Brain microvascular endothelial cell (primary cell): ENCODE results near the gene FADS1.

Experiments
- DNase-seq: peaks from one replicate; pipeline ENCODE4 v3.0.0-alpha.2; 2020
- H3K27ac ChIP-seq: fragments of 250-450 bp; sonication (Bioruptor Pico); 2 replicates; pipeline ENCODE4 v1.5.1; 2020; ENCODE audit warnings: mild to moderate bottlenecking, moderate library complexity
- H3K27me3 ChIP-seq: fragments of 250-450 bp; sonication (Bioruptor Pico); replicated peaks from 2 replicates; pipeline ENCODE4 v1.5.1; 2020; ENCODE audit warnings: mild to moderate bottlenecking
- H3K36me3 ChIP-seq: fragments of 250-450 bp; sonication (Bioruptor Pico); replicated peaks from 2 replicates; pipeline ENCODE4 v1.5.1; 2020; ENCODE audit warnings: mild to moderate bottlenecking
- H3K4me3 ChIP-seq: 2 replicates; pipeline ENCODE4 v1.5.1; 2011; ENCODE audit warnings: low read depth, mild to moderate bottlenecking, control low read depth, low read length, moderate library complexity
- in situ Hi-C: cut with HindIII; loops from 2 replicates; pipeline ENCODE4 v1.10.0; 2017; ENCODE audit warnings: low sequenced_read_pairs, low pct_ligation_motif_present
- TF ChIP-seq, protein P1 (sequence below): IDR thresholded peaks from 2 replicates; pipeline ENCODE4 v1.5.1; 2011; ENCODE audit warnings: low read depth, mild to moderate bottlenecking, moderate library complexity, low read length, control low read depth, inconsistent platforms; ENCODE audit errors: missing control alignments

Gene FADS1

DNA sequence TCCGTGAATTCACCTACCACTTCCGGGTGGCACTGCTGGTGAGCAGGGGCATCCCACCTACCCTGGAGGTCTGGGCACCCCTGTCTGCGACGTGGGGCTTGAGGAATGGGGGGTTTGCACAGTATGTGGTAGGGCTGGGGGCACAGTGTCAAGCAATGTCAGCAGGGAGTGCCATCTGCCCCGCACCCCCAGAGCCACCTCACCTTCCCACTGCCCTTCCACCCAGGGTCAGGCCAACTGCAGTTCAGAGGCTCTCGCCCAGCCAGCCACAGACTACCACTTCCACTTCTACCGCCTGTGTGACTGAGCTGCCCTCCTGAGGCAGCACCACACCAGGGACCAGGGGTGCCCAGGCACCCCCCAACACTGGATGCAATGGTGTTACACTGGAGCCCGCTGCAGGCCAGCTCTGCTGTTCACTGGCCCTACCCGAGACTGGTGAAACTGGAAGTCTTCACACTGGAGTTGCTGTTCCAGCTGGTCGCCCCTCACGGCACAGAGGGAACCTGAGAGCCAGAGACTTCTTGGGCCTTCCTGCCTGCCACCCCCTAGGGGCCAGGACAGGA is 30.9 kb downstream of the FADS1 start:
- no peak overlapping the region for H3K27ac ChIP-seq
- no peak for DNase-seq
- H3K36me3 ChIP-seq = peaks cover 82% of the 10 kb centered on the region
- TF ChIP-seq, protein P1, sequence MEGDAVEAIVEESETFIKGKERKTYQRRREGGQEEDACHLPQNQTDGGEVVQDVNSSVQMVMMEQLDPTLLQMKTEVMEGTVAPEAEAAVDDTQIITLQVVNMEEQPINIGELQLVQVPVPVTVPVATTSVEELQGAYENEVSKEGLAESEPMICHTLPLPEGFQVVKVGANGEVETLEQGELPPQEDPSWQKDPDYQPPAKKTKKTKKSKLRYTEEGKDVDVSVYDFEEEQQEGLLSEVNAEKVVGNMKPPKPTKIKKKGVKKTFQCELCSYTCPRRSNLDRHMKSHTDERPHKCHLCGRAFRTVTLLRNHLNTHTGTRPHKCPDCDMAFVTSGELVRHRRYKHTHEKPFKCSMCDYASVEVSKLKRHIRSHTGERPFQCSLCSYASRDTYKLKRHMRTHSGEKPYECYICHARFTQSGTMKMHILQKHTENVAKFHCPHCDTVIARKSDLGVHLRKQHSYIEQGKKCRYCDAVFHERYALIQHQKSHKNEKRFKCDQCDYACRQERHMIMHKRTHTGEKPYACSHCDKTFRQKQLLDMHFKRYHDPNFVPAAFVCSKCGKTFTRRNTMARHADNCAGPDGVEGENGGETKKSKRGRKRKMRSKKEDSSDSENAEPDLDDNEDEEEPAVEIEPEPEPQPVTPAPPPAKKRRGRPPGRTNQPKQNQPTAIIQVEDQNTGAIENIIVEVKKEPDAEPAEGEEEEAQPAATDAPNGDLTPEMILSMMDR = no peak
- in situ Hi-C loops = no loop called here
- no peaks in the 10 kb centered on the region for H3K27me3 ChIP-seq
- no peak overlapping the region for H3K4me3 ChIP-seq

DNA sequence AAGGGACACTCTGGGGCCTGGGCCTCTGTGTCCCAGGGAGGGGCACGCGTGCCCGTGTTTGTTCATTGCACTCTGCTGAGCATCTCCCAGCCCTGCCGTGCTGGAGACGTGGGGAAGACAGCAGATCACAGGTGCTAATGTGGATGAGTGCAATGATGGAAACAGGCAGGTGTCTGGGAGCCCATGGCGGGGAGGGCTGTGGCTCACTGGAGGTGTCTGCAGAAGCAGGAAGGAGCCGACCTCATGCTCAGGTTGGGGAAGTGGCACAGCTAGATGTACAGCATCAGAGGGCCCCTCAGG is 32.3 kb downstream of the FADS1 start:
- Histone ChIP-seq H3K4me3 (no peak overlapping the region), H3K27me3 (no peaks in the 10 kb centered on the region), H3K36me3 (peaks cover 84% of the 10 kb centered on the region), H3K27ac (no peak overlapping the region)
- in situ Hi-C loops = no loop called here
- TF ChIP-seq, protein P1 = no peak
- DNase-seq = no peak

DNA sequence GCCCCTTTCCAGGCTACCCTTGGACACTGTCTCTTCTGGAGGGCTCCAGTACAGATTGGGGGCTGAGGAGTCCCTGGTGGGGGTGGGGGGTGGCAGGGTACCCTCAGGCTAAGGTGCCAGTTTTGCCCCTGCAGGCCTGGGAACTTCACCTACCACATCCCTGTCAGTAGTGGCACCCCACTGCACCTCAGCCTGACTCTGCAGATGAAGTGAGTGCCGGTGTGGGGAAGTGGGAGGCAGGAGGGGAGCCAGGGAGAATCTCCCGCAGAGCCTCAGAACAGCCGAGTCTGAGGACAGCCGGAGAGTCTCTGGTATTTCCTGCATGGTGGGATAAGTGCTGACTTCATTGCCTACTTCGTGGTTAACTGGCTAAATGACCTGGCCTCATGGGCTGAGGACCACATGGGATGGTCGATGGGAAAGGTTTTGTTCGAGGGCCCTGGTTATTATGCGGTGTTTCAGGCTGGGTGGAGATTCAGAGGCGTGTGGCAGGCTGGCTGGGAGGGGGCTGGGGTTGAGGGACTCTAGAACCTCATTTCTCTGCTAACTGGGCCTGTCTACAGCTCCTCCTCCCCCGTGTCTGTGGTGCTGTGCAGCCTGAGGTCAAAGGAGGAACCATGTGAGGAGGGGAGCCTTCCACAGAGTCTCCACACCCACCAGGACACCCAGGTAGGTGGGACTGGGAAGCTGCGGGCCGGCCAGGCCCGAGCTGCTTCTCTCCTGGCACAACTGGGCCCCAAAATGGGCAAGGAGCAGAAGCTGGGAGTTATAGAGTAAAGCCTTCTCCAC is 32.9 kb downstream of the FADS1 start:
- peak overlapping the region; percentile 47 for H3K27ac ChIP-seq

DNA sequence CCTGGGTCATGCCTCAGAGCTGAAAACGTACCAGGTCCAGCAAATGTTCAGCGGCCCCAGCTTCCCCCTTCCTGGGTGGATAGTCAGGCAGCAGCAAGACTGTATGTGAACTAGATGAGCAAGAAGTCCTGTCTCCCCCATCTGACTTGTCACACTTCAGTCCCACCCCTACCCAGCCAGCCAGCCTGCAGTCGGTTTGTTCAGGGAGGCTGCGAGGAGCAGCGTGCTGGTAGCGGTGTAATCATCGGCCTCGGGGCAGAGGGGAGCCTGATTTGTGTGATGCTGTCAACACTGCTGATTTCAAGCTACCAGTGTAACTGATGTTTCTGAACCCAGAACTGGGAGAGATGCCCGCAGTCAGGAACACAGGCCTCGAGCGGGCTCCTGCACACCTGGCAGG is 34.0 kb downstream of the FADS1 start:
- in situ Hi-C loops = no loop called here
- no peak for DNase-seq
- Histone ChIP-seq H3K4me3 (no peak overlapping the region), H3K36me3 (peaks cover 81% of the 10 kb centered on the region), H3K27me3 (no peaks in the 10 kb centered on the region), H3K27ac (no peak overlapping the region)
- TF ChIP-seq, protein P1 = no peak

More for the DNA sequence above, 32.9 kb downstream of the FADS1 start:
- Histone ChIP-seq H3K36me3 (peaks cover 81% of the 10 kb centered on the region), H3K27me3 (no peaks in the 10 kb centered on the region), H3K4me3 (no peak overlapping the region)
- DNase-seq = peak; percentile 70
- in situ Hi-C loops = no loop called here
- TF ChIP-seq, protein P1 = no peak

DNA sequence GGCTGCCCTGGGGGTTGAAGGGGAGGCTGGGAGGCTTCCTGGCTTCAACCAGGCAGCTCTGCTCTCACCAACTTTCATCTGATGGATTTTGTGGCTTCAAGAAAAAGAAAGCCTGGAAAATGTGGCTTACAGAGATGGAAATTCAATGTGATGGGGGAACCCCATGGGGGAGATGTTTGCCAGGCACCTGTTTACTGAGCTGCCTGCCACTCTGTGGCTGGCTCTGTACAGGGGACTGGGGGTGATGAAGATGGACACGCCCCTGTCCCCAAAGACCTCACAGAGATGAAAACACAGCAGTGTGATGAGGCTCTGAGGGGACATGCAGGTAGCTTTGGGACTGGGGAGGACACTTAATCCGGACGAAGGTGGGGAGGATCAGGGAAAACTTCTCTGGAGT is 34.5 kb downstream of the FADS1 start:
- H3K27me3 ChIP-seq = no peaks in the 10 kb centered on the region
- in situ Hi-C loops = no loop called here
- H3K27ac ChIP-seq = no peak overlapping the region
- TF ChIP-seq, protein P1 = no peak
- peaks cover 80% of the 10 kb centered on the region for H3K36me3 ChIP-seq
- H3K4me3 ChIP-seq = no peak overlapping the region
- DNase-seq = no peak
